Adipocyte (in vitro differentiated cells): ENCODE data around the gene PTPN4.

Experiments used
- DNase-seq: peaks from one replicate; pipeline ENCODE4 v3.0.0-alpha.2; 2015; ENCODE audit warnings: low read depth
- H3K27me3 ChIP-seq: replicated peaks from 2 replicates; pipeline ENCODE4 v1.7.0; 2013; ENCODE audit warnings: mild to moderate bottlenecking, low read length, moderate library complexity; ENCODE audit not compliant: control insufficient read depth, insufficient read depth
- H3K36me3 ChIP-seq: 2 replicates; pipeline ENCODE4 v1.7.0; 2013; ENCODE audit warnings: low read length, mild to moderate bottlenecking, moderate library complexity; ENCODE audit not compliant: control insufficient read depth, insufficient read depth, severe bottlenecking
- H3K4me1 ChIP-seq: 2 replicates; pipeline ENCODE4 v1.7.0; 2013; ENCODE audit warnings: mild to moderate bottlenecking, low read length, moderate library complexity; ENCODE audit not compliant: control insufficient read depth, insufficient read depth
- H3K4me3 ChIP-seq: 2 replicates; pipeline ENCODE4 v1.7.0; 2013; ENCODE audit warnings: mild to moderate bottlenecking, low read length, moderate library complexity
- H3K9ac ChIP-seq: 2 replicates; pipeline ENCODE4 v1.7.0; 2013; ENCODE audit warnings: mild to moderate bottlenecking, low read length, moderate library complexity
- H3K9me3 ChIP-seq: 2 replicates; pipeline ENCODE4 v1.7.0; 2013; ENCODE audit warnings: mild to moderate bottlenecking, low read length, moderate library complexity; ENCODE audit not compliant: control insufficient read depth

Gene PTPN4

GRCh38 chr2:119814216-119814615 is 54.5 kb downstream of the PTPN4 start:
- peaks cover 12% of the 10 kb centered on the region for H3K4me1 ChIP-seq
- H3K9ac ChIP-seq: no peak overlapping the region
- no peaks in the 10 kb centered on the region for H3K36me3 ChIP-seq

DNA sequence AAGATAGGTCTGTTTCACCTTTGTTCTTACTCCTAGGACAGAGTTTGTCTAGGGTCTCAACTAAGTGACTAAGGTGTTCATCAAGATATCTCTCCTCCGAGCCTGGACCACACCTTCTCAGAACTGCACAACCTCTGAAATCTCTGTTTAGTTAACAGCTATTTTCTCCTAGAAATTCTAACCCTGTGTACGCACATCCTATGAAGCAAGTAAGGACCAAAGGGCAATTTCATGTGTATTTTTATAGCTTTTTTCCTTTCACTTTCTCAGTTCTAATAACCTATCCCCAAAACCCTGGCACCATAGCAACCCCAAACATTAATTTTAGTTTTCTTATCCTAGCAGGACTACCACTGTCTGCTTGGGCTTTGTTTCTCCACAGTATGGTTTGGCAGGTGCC is 59.1 kb downstream of the PTPN4 start:
- no peaks in the 10 kb centered on the region for H3K27me3 ChIP-seq
- H3K4me1 ChIP-seq: peaks cover 9% of the 10 kb centered on the region
- no peaks in the 10 kb centered on the region for H3K9me3 ChIP-seq
- no peak overlapping the region for H3K9ac ChIP-seq
- H3K36me3 ChIP-seq: no peaks in the 10 kb centered on the region
- no peak for DNase-seq
- H3K4me3 ChIP-seq: no peak overlapping the region

More at GRCh38 chr2:119814216-119814615, 54.5 kb downstream of the PTPN4 start:
- Histone ChIP-seq H3K27me3 (no peaks in the 10 kb centered on the region), H3K9me3 (no peaks in the 10 kb centered on the region), H3K4me3 (no peak overlapping the region)
- DNase-seq: no peak

- Histone ChIP-seq H3K4me1 (peaks cover 9% of the 10 kb centered on the region), H3K27me3 (no peaks in the 10 kb centered on the region), H3K9ac (no peak overlapping the region), H3K9me3 (no peaks in the 10 kb centered on the region), H3K36me3 (no peaks in the 10 kb centered on the region), H3K4me3 (no peak overlapping the region)
- DNase-seq: no peak
Observed at GRCh38 chr2:119819846-119820245, 60.1 kb downstream of the PTPN4 start.

- Histone ChIP-seq H3K9me3 (no peaks in the 10 kb centered on the region), H3K4me3 (no peak overlapping the region), H3K27me3 (no peaks in the 10 kb centered on the region), H3K36me3 (no peaks in the 10 kb centered on the region), H3K4me1 (peaks cover 9% of the 10 kb centered on the region), H3K9ac (no peak overlapping the region)
- peak; percentile 30 for DNase-seq
Observed at GRCh38 chr2:119820275-119820674, 60.6 kb downstream of the PTPN4 start.

DNA sequence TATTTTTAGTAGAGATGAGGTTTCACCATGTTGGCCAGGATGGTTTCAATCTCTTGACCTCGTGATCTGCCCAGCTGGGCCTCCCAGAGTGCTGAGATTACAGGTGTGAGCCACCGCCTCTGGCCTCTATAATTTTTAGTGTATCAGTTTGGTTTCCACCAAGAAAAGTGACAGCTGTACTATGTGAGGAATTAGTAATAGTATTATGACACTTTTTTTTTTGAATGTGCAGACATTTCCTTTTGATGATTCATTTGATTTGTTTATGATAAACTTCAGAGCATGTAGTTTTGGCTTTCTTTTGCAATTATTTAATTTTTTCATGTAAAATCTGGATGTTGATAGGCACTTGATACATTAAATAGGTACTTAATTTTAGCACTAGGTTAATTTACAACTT is 61.5 kb downstream of the PTPN4 start:
- no peaks in the 10 kb centered on the region for H3K27me3 ChIP-seq
- H3K9me3 ChIP-seq: no peaks in the 10 kb centered on the region
- H3K36me3 ChIP-seq: no peaks in the 10 kb centered on the region
- H3K4me1 ChIP-seq: peaks cover 9% of the 10 kb centered on the region
- H3K4me3 ChIP-seq: no peak overlapping the region
- H3K9ac ChIP-seq: no peak overlapping the region
- DNase-seq: no peak

DNA sequence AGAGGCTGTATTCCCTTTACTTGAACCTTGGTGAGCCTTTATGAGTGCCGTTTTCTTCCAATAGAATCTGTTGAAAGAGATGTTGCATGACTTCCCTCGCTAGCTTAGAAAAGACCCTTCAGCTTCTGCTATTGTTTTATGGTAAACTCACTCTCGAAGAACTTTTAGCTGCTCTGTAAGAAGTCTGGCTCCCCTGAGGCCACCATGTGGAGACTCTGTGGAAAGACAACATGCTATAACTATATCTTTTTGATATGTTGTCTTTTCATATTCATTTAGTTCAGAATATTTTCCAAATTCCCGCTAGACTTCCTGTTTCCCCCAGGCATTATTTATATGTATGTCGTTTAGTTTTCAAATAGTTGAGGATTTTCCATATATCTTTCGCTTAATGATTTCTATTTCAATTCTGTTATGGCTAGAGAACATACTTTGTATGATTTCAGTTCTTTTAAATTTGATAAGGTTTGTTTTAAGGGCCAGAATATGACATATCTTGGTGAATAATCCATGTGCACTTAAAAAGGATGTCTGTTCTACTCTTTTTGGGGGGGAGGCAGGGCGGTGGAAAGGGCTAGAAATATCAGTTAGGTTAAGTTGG is 64.1 kb downstream of the PTPN4 start:
- peak; percentile 72 for DNase-seq
- no peak overlapping the region for H3K9ac ChIP-seq
- no peak overlapping the region for H3K4me3 ChIP-seq
- no peaks in the 10 kb centered on the region for H3K27me3 ChIP-seq
- H3K36me3 ChIP-seq: no peaks in the 10 kb centered on the region
- no peaks in the 10 kb centered on the region for H3K9me3 ChIP-seq
- peaks cover 9% of the 10 kb centered on the region for H3K4me1 ChIP-seq

DNA sequence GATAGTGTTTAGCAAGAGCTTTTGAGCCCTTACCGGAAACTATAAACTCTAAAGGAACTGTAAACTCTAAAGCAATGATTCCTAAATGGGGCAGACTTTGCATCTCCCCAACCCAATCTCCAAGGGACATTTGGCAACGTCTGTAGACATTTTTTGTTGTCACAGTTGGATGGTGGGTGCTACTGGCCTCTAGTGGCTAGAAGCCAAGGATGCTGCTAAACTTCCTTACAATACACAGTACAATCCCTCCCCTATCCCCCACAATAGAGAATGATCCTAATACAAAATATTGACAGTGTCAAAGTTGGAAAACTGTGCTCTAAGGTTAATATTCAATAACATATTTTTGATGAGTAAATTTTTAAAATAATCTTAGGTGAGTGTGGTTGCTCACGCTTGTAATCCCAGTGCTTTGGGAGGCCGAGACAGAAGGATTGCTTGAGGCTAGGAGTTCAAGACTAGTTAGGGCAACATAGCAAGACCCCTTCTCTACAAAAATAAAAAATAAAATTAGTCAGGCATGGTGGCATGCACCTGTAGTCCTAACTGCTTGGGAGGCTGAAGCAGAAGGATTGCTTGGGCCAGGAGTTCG is 66.7 kb downstream of the PTPN4 start:
- peak; percentile 47 for DNase-seq
- H3K36me3 ChIP-seq: no peaks in the 10 kb centered on the region
- H3K9ac ChIP-seq: no peak overlapping the region
- no peak overlapping the region for H3K4me3 ChIP-seq
- no peaks in the 10 kb centered on the region for H3K9me3 ChIP-seq
- no peaks in the 10 kb centered on the region for H3K27me3 ChIP-seq
- H3K4me1 ChIP-seq: no peaks in the 10 kb centered on the region

- H3K4me1 ChIP-seq: no peaks in the 10 kb centered on the region
- no peaks in the 10 kb centered on the region for H3K9me3 ChIP-seq
- H3K9ac ChIP-seq: no peak overlapping the region
- DNase-seq: no peak
- no peak overlapping the region for H3K4me3 ChIP-seq
- no peaks in the 10 kb centered on the region for H3K36me3 ChIP-seq
- H3K27me3 ChIP-seq: no peaks in the 10 kb centered on the region
Observed at GRCh38 chr2:119827866-119828507, 68.3 kb downstream of the PTPN4 start.

GRCh38 chr2:119836455-119837142 is 76.9 kb downstream of the PTPN4 start:
- Histone ChIP-seq H3K4me1 (peaks cover 7% of the 10 kb centered on the region), H3K9ac (no peak overlapping the region), H3K4me3 (no peak overlapping the region), H3K27me3 (no peaks in the 10 kb centered on the region), H3K36me3 (no peaks in the 10 kb centered on the region), H3K9me3 (no peaks in the 10 kb centered on the region)
- no peak for DNase-seq

- DNase-seq: no peak
- H3K4me3 ChIP-seq: no peak overlapping the region
- no peaks in the 10 kb centered on the region for H3K9me3 ChIP-seq
- peaks cover 7% of the 10 kb centered on the region for H3K4me1 ChIP-seq
- no peaks in the 10 kb centered on the region for H3K27me3 ChIP-seq
- no peak overlapping the region for H3K9ac ChIP-seq
- H3K36me3 ChIP-seq: no peaks in the 10 kb centered on the region
Observed at GRCh38 chr2:119837350-119837749, 77.6 kb downstream of the PTPN4 start.

- no peak for DNase-seq
- peaks cover 7% of the 10 kb centered on the region for H3K4me1 ChIP-seq
- no peak overlapping the region for H3K9ac ChIP-seq
- no peak overlapping the region for H3K4me3 ChIP-seq
- H3K36me3 ChIP-seq: no peaks in the 10 kb centered on the region
- no peaks in the 10 kb centered on the region for H3K9me3 ChIP-seq
- H3K27me3 ChIP-seq: no peaks in the 10 kb centered on the region
Observed at GRCh38 chr2:119837759-119838158, 78.0 kb downstream of the PTPN4 start.
